ENCODE measurements around the gene SNF8. TPM values are rescaled to one million over a fixed set of nuclear protein-coding genes. Genes with fewer than 3 reads are reported as not detected.

SNF8 gene
- total RNA-seq, 1 donor: 61.3 TPM

GRCh38 chr17:48985436-48986245 lies 41.0 kb upstream of the SNF8 start:
- TF ChIP-seq CTCF (IDR thresholded peaks at IDR 0.05; ENCODE audit: insufficient read depth, low read depth, low read length): no peak
- no peak overlapping the region for H3K4me3 ChIP-seq (ENCODE audit: low read depth, low read length)
- no peak for DNase-seq (ENCODE audit: low read depth)

GRCh38 chr17:48981927-48982539 lies 37.4 kb upstream of the SNF8 start:
- TF ChIP-seq CTCF (IDR thresholded peaks at IDR 0.05; ENCODE audit: insufficient read depth, low read depth, low read length): no peak
- DNase-seq (ENCODE audit: low read depth): no peak
- H3K4me3 ChIP-seq (ENCODE audit: low read depth, low read length): no peak overlapping the region

DNA sequence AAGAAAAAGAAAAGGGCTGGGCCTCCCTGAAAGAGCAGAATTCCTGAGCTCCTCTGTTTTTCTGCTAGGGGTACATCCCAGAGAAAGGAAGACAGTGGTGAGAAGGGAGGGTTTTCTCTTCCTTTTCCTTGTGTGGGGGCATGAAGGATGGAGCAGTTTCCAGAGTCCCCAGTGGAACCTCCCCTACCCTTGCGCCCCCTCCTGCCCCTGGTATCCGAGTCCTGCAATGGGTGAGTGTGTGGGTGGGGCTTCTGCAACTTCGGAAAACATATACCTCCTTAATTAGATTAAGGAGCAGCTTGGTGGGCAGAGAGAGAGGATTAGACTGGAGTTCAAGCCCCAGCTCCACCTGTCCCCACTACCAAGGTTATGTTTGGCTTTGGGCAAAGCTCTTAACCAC lies 29.2 kb upstream of the SNF8 start:
- DNase-seq (ENCODE audit: low read depth): no peak
- TF ChIP-seq CTCF (IDR thresholded peaks at IDR 0.05; ENCODE audit: insufficient read depth, low read depth, low read length): no peak
- no peak overlapping the region for H3K4me3 ChIP-seq (ENCODE audit: low read depth, low read length)

DNA sequence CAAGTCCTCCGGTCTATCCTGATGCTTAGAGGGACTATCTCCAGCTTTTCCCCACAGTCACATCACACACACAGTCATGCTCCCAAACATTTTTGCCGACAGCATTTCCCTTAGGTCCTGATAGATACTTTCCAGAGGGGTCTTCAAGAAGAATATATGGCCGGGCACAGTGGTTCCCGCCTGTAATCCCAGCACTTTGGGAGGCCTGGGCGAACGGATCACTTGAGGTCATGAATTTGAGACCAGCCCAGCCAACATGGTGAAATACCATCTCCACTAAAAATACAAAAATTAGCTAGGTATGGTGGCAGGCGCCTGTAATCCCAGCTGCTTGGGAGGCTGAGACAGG lies 28.1 kb upstream of the SNF8 start:
- no peak overlapping the region for H3K4me3 ChIP-seq (ENCODE audit: low read depth, low read length)
- DNase-seq (ENCODE audit: low read depth): no peak
- TF ChIP-seq CTCF (IDR thresholded peaks at IDR 0.05; ENCODE audit: insufficient read depth, low read depth, low read length): no peak

DNA sequence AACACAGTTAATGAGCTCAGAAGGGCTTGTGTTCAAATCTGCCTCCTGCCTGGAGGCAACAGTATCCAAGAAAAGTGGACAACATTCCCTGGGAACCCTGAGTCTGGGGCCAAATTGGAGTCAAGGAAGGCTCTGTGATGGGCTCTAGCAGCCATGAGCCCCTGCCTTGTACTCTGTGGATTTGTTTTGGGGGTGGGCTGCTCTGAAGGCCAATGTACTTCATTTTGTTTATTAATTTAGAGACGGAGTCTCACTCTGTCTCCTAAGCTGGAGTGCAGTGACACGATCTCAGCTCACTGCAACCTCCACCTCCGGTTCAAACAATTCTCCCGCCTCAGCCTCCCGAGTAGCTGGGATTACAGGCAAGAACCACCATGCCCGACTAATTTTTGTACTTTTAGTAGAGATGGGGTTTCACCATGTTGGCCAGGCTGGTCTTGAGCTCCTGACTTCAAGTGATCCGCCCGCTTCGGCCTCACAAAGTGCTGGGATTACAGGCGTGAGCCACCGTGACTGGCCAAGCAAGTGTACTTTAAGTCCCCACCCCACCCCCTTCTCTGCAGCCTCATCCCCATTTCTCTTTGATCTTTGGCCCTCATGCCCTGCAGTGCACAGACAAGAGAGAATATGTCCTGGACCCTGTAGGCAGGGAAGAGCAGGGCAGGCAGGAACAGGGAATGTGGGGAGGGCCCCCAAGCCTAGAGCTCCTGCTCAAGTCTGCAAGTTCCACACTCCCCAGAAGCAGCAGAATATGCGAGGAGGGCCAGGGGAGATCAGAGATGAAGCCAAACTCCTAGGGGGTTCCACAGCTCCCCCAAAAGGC lies 26.4 kb upstream of the SNF8 start:
- TF ChIP-seq CTCF (IDR thresholded peaks at IDR 0.05; ENCODE audit: insufficient read depth, low read depth, low read length): no peak

DNA sequence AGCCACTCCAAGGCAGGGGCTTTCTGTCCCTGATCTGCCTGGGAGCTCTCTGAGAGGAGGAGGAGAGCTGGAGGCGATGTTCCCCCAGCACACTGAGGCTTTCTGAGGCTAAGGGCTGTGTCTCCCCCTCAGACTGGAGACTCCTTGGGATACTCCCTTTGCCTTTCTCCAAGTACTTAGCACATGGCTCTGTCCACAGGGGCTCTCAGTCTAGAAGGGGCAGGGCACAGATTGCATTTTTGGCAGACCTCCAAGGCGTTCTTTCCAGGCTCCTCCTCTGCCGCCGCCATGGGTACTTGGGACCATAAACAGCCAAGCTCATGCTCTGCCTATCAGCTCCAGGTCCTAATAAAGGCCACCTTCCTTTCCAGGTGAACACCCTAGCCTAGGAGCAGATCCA lies 25.6 kb upstream of the SNF8 start:
- peak; percentile 48 for DNase-seq (ENCODE audit: low read depth)
- no peak for TF ChIP-seq CTCF (IDR thresholded peaks at IDR 0.05; ENCODE audit: insufficient read depth, low read depth, low read length)
- H3K4me3 ChIP-seq (ENCODE audit: low read depth, low read length): no peak overlapping the region

More for the DNA sequence above, 26.4 kb upstream of the SNF8 start:
- H3K4me3 ChIP-seq (ENCODE audit: low read depth, low read length): no peak overlapping the region
- DNase-seq (ENCODE audit: low read depth): no peak

All from fibroblast of villous mesenchyme (primary cell).